ENCODE results near the gene SLC46A3. TPM values are rescaled to one million over a fixed set of nuclear protein-coding genes. Genes with fewer than 3 reads are reported as not detected.

Gene SLC46A3
- 10 to 100 TPM in 1 of 2 donors, 1 to 10 TPM in 1; 7.0 to 63.3 TPM for total RNA-seq
- polyA plus RNA-seq: 10 to 100 TPM; 27.9 to 37.2 TPM

GRCh38 chr13:28718543-28719226, at the start of gene SLC46A3:
TSS of gene SLC46A3 (minus strand) at chr13:28718970. CDS start at chr13:28717998, 972 bp downstream.
- TF ChIP-seq MAX (IDR thresholded peaks at IDR 0.05) (no peak), FOXA1 (IDR thresholded peaks at IDR 0.05) (peak; percentile 27), TAF1 (conservative IDR thresholded peaks at IDR 0.05) (peak; percentile 81), EGR1 (IDR thresholded peaks at IDR 0.05; ENCODE audit: low read depth in 2 of 2) (peak in 1 of 2 donors; percentile 8), REST (IDR thresholded peaks at IDR 0.05) (peak; percentile 41), FOXA2 (IDR thresholded peaks at IDR 0.05) (no peak), SP1 (IDR thresholded peaks at IDR 0.05) (peak; percentile 92), NR2F2 (IDR thresholded peaks at IDR 0.05) (no peak), YY1 (IDR thresholded peaks at IDR 0.05) (no peak), GABPA (IDR thresholded peaks at IDR 0.05 in 1 of 2, conservative IDR thresholded peaks at IDR 0.05 in 1 of 2) (peak in 1 of 2 donors; percentile 31), HNF4G (IDR thresholded peaks at IDR 0.05) (no peak), RAD21 (IDR thresholded peaks at IDR 0.05) (peak; percentile 3 to 13), CTCF (IDR thresholded peaks at IDR 0.05; ENCODE audit: low read depth, low read length, missing input control) (no peak), RXRA (IDR thresholded peaks at IDR 0.05) (peak; percentile 91 to 96), HNF4A (conservative IDR thresholded peaks at IDR 0.05) (peak; percentile 66 to 68), JUND (IDR thresholded peaks at IDR 0.05) (peak in 1 of 2 donors; percentile 24)
- TF ChIP-seq, protein P1, sequence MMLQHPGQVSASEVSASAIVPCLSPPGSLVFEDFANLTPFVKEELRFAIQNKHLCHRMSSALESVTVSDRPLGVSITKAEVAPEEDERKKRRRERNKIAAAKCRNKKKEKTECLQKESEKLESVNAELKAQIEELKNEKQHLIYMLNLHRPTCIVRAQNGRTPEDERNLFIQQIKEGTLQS (IDR thresholded peaks at IDR 0.05): no peak
- TF ChIP-seq, protein P2, sequence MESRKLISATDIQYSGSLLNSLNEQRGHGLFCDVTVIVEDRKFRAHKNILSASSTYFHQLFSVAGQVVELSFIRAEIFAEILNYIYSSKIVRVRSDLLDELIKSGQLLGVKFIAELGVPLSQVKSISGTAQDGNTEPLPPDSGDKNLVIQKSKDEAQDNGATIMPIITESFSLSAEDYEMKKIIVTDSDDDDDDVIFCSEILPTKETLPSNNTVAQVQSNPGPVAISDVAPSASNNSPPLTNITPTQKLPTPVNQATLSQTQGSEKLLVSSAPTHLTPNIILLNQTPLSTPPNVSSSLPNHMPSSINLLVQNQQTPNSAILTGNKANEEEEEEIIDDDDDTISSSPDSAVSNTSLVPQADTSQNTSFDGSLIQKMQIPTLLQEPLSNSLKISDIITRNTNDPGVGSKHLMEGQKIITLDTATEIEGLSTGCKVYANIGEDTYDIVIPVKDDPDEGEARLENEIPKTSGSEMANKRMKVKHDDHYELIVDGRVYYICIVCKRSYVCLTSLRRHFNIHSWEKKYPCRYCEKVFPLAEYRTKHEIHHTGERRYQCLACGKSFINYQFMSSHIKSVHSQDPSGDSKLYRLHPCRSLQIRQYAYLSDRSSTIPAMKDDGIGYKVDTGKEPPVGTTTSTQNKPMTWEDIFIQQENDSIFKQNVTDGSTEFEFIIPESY (IDR thresholded peaks at IDR 0.05): peak; percentile 89
- H3K36me3 ChIP-seq (ENCODE audit: control insufficient read depth in 4 of 4, insufficient read depth in 3 of 4, low read depth in 1 of 4, low read length in 3 of 4): peaks cover 0 to under 1% (median 0%) of the 10 kb centered on the region in 4 donors
- no peaks in the 10 kb centered on the region for H3K9me3 ChIP-seq (ENCODE audit: control insufficient read depth in 4 of 4, low read length in 3 of 4)
- H3K27me3 ChIP-seq (ENCODE audit: control insufficient read depth in 4 of 4, insufficient read depth in 4 of 4, low read length in 3 of 4): no peaks in the 10 kb centered on the region
- peaks cover 5 to 23% (median 16%) of the 10 kb centered on the region in 4 donors for H3K4me1 ChIP-seq (ENCODE audit: control insufficient read depth in 4 of 4, insufficient read depth in 4 of 4, low read length in 3 of 4)
- WGBS: under 1% methylated on average over 78 of the region's 78 CpGs
- peak; percentile 96 for DNase-seq (ENCODE audit: low spot score)
- H3K4me3 ChIP-seq (ENCODE audit: low read depth in 1 of 3, low read length in 3 of 3): peak within 1 kb of the TSS; percentile 64 to 76 (median 70)
- peak within 1 kb of the TSS; percentile 90 to 93 for H3K27ac ChIP-seq (ENCODE audit: low read depth in 1 of 2, low read length in 2 of 2)
- H3K9ac ChIP-seq (ENCODE audit: low read depth in 1 of 2, low read length in 2 of 2): peak within 1 kb of the TSS; percentile 63 to 75
